Ovary (tissue), 9 donors: Measurements from ENCODE around the gene UBE2B. TPM values are rescaled to one million over a fixed set of nuclear protein-coding genes. Genes with fewer than 3 reads are reported as not detected.

Experiments
- DNase-seq, 5 donors: peaks; one replicate each; pipeline ENCODE4 v3.0.0-alpha.2; 2019 to 2020
- H3K27ac ChIP-seq, 2 donors: fragments of 200-600 bp; one replicate each; pipeline versions ENCODE4 v1.5.1 to v1.8.0; 2019 to 2022
- H3K27me3 ChIP-seq: fragments of 200-600 bp; one replicate; pipeline ENCODE4 v1.8.0; 2022
- H3K36me3 ChIP-seq: fragments of 200-600 bp; sonication (generic); one replicate; pipeline ENCODE4 v1.5.1; 2019
- H3K4me1 ChIP-seq: one replicate; pipeline ENCODE4 v1.8.1; 2013; ENCODE audit warnings: mild to moderate bottlenecking, moderate library complexity; ENCODE audit not compliant: insufficient read depth
- H3K4me3 ChIP-seq: fragments of 200-600 bp; sonication (generic); one replicate; pipeline ENCODE4 v1.5.1; 2017
- H3K9me3 ChIP-seq, 2 donors: fragments of 200-600 bp in 1 of 2; sonication (generic) in 1 of 2; one replicate each; pipeline versions ENCODE4 v1.5.1 to v1.8.1; 2013 to 2019; ENCODE audit warnings: mild to moderate bottlenecking in 1 of 2, moderate library complexity in 1 of 2
- EP300 ChIP-seq: sonication (generic); formaldehyde crosslinking; IDR thresholded peaks from one replicate; pipeline ENCODE4 v1.6.1; 2017; ENCODE audit warnings: antibody characterized with exemption
- POLR2A ChIP-seq: fragments of 450-650 bp; IDR thresholded peaks from one replicate; pipeline ENCODE4 v1.6.1; 2017; ENCODE audit warnings: antibody characterized with exemption, mild to moderate bottlenecking, moderate library complexity
- WGBS, 3 donors: extraction: QIAGEN DNeasy Blood & Tissue Kit in 1 of 3; methylation state at CpG; one replicate each; pipeline versions ENCODE4 v1.1.5 to v1.1.7; 2013 to 2017; 5-methylcytosine and 5-hydroxymethylcytosine counted together
- intact Hi-C, 4 donors: fragments of 100-400 bp; cut with DNase I; formaldehyde crosslinking; loops; one replicate each; pipeline versions ENCODE4 v1.11.0 to v1.15.1; 2022 to 2023
- polyA plus RNA-seq, 2 donors: library from polyadenylated mRNA; stranded (reverse); fragments of 200-250 nt in 1 of 2; fragments of 350-450 nt in 1 of 2; fragmentation: Illumina TruSeq in 1 of 2; extraction: RNeasy Lipid Tissue Mini Kit (QIAGEN cat#74804) in 1 of 2; gene quantifications; one replicate each; pipeline ENCODE4 v1.2.3, GENCODE V29; 2013 to 2014
- total RNA-seq, 7 donors: library from RNA; depleted of rRNA in 2 of 7; stranded (reverse); fragments of >200 nt in 2 of 7; fragmentation: NEBNext Ultra II Directional in 3 of 7; extraction: Animal tissue kit (Norgen Biotek cat#: 25700) in 3 of 7; gene quantifications; one replicate each; pipeline versions ENCODE4 v1.1.0 to v1.2.4, GENCODE V29; 2016 to 2023
- TF ChIP-seq, protein P1 (sequence below), 3 donors: fragments of 450-650 bp in 2 of 3; fragments of 200-600 bp in 1 of 3; IDR thresholded peaks; one replicate each; pipeline versions ENCODE4 v1.5.1 to v1.8.0; 2016 to 2022; ENCODE audit warnings: antibody characterized with exemption in 3 of 3, mild to moderate bottlenecking in 1 of 3
- donor health status: DM: no; HTN: no; CAD: no; lungs with moderate emphysema.
- donor health status: DM: no; HTN: no; CAD: no.
- donor health status: Bipolar disorder and iron deficiency.
- donor health status: DM: yes; HTN: yes; CAD: no.
- donor health status: DM: no; HTN: no; CAD: no.
- donor health status: DM: yes; HTN: yes; CAD: no.

UBE2B gene
- total and polyA plus RNA-seq, 9 donors = 54.1 to 101 (median 82.8) TPM

DNA sequence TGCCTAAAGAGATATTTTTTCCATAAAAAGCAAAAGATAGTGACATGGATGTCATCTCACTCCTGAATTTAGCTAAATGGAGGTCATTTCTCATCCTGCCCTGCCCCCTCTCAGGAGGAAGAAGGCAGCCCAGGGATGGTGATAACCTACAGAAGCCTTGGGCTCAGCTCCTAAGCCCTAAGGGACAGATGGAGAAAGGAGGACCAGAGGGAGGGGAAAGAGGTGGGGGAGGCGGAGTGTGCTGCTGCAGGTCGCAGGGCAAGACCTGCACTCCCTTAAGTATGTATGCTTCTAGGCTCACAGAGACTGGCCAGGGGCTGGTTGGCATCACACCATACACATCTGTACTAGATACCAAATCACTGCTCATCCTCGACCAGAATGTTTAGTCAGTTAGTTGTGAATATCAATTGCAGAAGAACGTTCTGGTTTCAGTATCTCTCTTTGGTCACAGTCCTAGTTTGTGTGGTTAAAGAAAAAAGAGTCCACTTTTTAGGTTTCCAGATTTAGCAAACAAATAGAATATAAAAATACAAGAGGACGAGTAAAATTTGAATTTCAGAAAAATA lies 58.7 kb downstream of the UBE2B start:
- intact Hi-C loops = no loop called here
- Histone ChIP-seq H3K4me1 (no peaks in the 10 kb centered on the region), H3K36me3 (no peaks in the 10 kb centered on the region), H3K27ac (no peak overlapping the region), H3K9me3 (no peaks in the 10 kb centered on the region), H3K4me3 (no peak overlapping the region), H3K27me3 (no peaks in the 10 kb centered on the region)
- no peak for TF ChIP-seq POLR2A
- TF ChIP-seq EP300 = no peak
- TF ChIP-seq, protein P1, sequence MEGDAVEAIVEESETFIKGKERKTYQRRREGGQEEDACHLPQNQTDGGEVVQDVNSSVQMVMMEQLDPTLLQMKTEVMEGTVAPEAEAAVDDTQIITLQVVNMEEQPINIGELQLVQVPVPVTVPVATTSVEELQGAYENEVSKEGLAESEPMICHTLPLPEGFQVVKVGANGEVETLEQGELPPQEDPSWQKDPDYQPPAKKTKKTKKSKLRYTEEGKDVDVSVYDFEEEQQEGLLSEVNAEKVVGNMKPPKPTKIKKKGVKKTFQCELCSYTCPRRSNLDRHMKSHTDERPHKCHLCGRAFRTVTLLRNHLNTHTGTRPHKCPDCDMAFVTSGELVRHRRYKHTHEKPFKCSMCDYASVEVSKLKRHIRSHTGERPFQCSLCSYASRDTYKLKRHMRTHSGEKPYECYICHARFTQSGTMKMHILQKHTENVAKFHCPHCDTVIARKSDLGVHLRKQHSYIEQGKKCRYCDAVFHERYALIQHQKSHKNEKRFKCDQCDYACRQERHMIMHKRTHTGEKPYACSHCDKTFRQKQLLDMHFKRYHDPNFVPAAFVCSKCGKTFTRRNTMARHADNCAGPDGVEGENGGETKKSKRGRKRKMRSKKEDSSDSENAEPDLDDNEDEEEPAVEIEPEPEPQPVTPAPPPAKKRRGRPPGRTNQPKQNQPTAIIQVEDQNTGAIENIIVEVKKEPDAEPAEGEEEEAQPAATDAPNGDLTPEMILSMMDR (IDR thresholded peaks at IDR 0.05) = no peak
- 49 to 52% (median 50%) methylated on average over 5 of the region's 5 CpGs for WGBS, 3 donors
- DNase-seq = no peak

DNA sequence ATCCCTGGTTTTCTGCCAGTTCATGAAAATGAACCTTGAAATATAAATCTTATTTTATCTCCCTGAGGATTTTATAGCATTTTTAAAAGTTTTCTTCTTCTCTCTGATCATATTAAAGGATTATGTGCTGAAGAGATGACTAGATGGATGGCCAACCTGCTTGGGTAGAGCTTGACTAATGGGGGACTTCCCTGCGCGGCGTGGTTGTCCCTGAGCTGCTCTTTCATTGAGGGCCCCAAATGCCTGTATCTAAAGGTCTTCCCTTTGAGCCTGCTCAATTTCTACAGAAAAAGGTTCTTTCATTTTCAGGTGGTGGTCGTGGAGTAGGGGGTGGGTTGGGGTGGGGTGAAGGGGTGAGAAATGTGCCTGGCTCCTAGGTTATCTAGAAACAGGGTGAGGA lies 60.8 kb downstream of the UBE2B start:
- TF ChIP-seq, protein P1 (IDR thresholded peaks at IDR 0.05) = no peak
- no peak for TF ChIP-seq EP300
- TF ChIP-seq POLR2A = no peak
- Histone ChIP-seq H3K4me1 (no peaks in the 10 kb centered on the region), H3K27ac (no peak overlapping the region), H3K27me3 (no peaks in the 10 kb centered on the region), H3K4me3 (no peak overlapping the region), H3K36me3 (no peaks in the 10 kb centered on the region), H3K9me3 (no peaks in the 10 kb centered on the region)
- no peak for DNase-seq
- intact Hi-C loops = no loop called here
- 87 to 88% (median 88%) methylated on average over 4 of the region's 4 CpGs for WGBS, 3 donors

DNA sequence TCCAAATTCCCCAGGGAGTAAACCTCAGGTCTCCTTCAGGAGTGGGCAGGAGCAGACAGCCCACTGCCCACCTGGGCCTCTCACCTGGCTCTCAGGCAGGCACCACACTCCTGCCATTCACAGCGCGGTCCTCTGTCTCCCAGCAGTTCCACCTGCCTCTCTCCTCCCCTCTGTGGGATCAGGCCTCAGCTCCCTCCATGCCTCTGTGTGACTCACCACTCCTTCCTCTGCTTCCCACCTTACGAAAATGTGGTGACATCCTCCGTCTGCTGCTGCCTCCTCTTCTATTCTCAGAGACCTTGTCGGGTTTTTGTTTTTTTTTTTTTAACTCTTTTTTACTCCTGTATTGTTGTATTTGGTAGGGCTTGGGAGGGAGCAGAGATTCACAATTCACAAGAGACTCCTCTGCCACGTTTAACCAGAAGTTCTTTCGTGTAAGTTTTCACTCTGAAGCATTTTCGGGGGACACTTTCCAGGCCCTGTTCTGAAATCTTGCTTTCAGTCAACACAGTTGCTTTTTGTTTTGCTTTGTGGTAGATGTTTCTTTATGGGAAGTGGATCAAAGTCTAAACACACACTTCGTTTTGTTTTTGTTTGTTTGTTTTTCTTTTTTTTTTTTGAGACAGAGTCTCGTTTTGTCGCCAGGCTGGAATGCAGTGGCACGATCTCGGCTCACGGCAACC lies 61.4 kb downstream of the UBE2B start:
- intact Hi-C loops = no loop called here
- TF ChIP-seq, protein P1 (IDR thresholded peaks at IDR 0.05) = no peak
- TF ChIP-seq EP300 = no peak

DNA sequence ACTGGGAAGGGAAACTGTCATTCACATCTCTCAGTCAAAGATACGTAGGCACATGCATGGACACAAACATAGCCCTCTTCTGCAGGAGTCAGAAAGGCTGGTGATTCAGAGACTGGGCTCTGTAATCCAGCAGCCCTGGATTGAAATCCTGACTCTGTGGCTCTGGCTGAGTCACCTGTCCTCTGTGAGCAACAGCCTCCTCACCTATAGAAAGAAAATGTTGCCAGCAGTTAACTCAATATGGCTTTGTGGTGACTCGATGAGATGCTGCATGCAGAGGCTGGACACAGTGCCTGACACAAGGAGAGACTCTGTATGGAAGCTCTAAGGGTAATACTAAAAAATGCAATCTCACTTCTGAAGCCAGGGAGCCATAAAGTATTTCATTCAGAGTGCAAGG lies 64.2 kb downstream of the UBE2B start:
- H3K9me3 ChIP-seq = no peaks in the 10 kb centered on the region
- TF ChIP-seq EP300 = no peak
- TF ChIP-seq, protein P1 (IDR thresholded peaks at IDR 0.05) = no peak
- TF ChIP-seq POLR2A = no peak
- no peak for DNase-seq
- no peak overlapping the region for H3K27ac ChIP-seq
- H3K27me3 ChIP-seq = no peaks in the 10 kb centered on the region
- intact Hi-C loops = no loop called here
- WGBS, 3 donors = 90 to 98% (median 92%) methylated on average over 2 of the region's 2 CpGs
- no peaks in the 10 kb centered on the region for H3K36me3 ChIP-seq
- H3K4me3 ChIP-seq = no peak overlapping the region
- H3K4me1 ChIP-seq = peaks cover 12% of the 10 kb centered on the region

More for the DNA sequence above, 61.4 kb downstream of the UBE2B start:
- Histone ChIP-seq H3K27me3 (no peaks in the 10 kb centered on the region), H3K9me3 (no peaks in the 10 kb centered on the region), H3K36me3 (no peaks in the 10 kb centered on the region), H3K27ac (no peak overlapping the region), H3K4me1 (peaks cover 2% of the 10 kb centered on the region), H3K4me3 (no peak overlapping the region)
- no peak for DNase-seq
- 61 to 72% (median 70%) methylated on average over 14 of the region's 14 CpGs for WGBS, 3 donors
